ENCODE data around the gene OSBPL8. TPM values are rescaled to one million over a fixed set of nuclear protein-coding genes. Genes with fewer than 3 reads are reported as not detected.

The OSBPL8 gene
- total and polyA plus RNA-seq, 9 of the 15 experiments (the other 6 are each of a cell fraction or from before 2014, with no cell fraction given) = 17.4 to 82.7 (median 42.8) TPM

DNA sequence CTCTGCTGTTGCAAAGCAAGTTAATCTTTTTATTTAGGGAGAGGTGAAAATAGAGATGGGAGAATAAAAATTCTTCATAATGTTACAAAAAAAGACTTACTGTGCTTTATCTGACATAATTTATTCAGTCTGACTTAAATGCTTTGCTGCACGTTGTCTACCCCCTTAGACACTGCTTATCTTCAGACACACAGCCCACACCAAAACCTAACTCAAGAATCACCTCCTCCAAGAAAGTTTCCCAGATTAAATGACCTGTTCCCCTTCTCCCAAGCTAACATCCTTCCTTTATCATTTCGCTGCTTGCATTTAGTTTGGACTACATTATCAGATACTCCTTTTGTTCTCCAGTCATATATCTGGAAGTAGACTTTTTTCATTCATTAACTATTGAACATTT is 3.8 kb downstream of the OSBPL8 start:
- H3K36me3 ChIP-seq (ENCODE audit: control insufficient read depth, insufficient read depth, low read length) = no peaks in the 10 kb centered on the region; the same call in 2 of the 3 replicates
- H3K9me3 ChIP-seq (replicated peaks; ENCODE audit: control insufficient read depth, insufficient read depth, low read depth, low read length) = no peaks in the 10 kb centered on the region
- peaks cover 17 to 28% of the 10 kb centered on the region in 2 experiments for H3K4me1 ChIP-seq (replicated peaks in 1 of 2; ENCODE audit: control insufficient read depth in 2 of 2, insufficient read depth in 2 of 2, low read length in 2 of 2)
- no peaks in the 10 kb centered on the region for H3K9me1 ChIP-seq (ENCODE audit: control insufficient read depth, insufficient read depth, low read length)
- POLR2A ChIA-PET = interaction anchor here (1.1 to 1.5 kb wide), 2 partner anchors 19 to 23 kb away, joined by 3 read pairs; no protein-coding TSS in a partner anchor
- in situ Hi-C loops (cut with MboI) = no loop called here
- H4K20me1 ChIP-seq (replicated peaks; ENCODE audit: control insufficient read depth, insufficient read depth, low read length) = peaks cover 21% of the 10 kb centered on the region; the same call in 1 of the 2 replicates
- no peak overlapping the region for H3K9ac ChIP-seq (ENCODE audit: insufficient read depth in 1 of 2, low read depth in 2 of 2, low read length in 2 of 2)
- peaks cover 87% of the 10 kb centered on the region for H3K79me2 ChIP-seq (ENCODE audit: control insufficient read depth, insufficient read depth, low read length)
- TF ChIP-seq, protein P1, sequence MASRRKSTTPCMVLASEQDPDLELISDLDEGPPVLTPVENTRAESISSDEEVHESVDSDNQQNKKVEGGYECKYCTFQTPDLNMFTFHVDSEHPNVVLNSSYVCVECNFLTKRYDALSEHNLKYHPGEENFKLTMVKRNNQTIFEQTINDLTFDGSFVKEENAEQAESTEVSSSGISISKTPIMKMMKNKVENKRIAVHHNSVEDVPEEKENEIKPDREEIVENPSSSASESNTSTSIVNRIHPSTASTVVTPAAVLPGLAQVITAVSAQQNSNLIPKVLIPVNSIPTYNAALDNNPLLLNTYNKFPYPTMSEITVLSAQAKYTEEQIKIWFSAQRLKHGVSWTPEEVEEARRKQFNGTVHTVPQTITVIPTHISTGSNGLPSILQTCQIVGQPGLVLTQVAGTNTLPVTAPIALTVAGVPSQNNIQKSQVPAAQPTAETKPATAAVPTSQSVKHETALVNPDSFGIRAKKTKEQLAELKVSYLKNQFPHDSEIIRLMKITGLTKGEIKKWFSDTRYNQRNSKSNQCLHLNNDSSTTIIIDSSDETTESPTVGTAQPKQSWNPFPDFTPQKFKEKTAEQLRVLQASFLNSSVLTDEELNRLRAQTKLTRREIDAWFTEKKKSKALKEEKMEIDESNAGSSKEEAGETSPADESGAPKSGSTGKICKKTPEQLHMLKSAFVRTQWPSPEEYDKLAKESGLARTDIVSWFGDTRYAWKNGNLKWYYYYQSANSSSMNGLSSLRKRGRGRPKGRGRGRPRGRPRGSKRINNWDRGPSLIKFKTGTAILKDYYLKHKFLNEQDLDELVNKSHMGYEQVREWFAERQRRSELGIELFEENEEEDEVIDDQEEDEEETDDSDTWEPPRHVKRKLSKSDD (conservative IDR thresholded peaks at IDR 0.05; ENCODE audit: low read length) = no peak
- TF ChIP-seq EP300 (IDR thresholded peaks at IDR 0.05; ENCODE audit: low read length) = peak; percentile 38; the same call in 1 of the 2 replicates
- peak; percentile 60; the same call in 1 of the 2 replicates for TF ChIP-seq ARID1B (IDR thresholded peaks at IDR 0.05)
- TF ChIP-seq ZNF561 (CRISPR knock-in tag; conservative IDR thresholded peaks at IDR 0.05) = no peak
- peak; percentile 58 for TF ChIP-seq NCOR1 (IDR thresholded peaks at IDR 0.05)
- TF ChIP-seq U2AF2 (optimal IDR thresholded peaks at IDR 0.05; ENCODE audit: low read depth, low read length) = no peak
- TF ChIP-seq TCF3 (CRISPR knock-in tag; IDR thresholded peaks at IDR 0.05) = peak; percentile 19; the same call in 1 of the 2 replicates
- TF ChIP-seq CBFA2T2 (conservative IDR thresholded peaks at IDR 0.05) = peak; percentile 28
- TF ChIP-seq KDM1A (IDR thresholded peaks at IDR 0.05) = peak in 1 of 2 experiments; percentile 38; a peak in 1 of 4 replicates
- TF ChIP-seq CBFA2T3 (IDR thresholded peaks at IDR 0.05) = peak; percentile 75
- TF ChIP-seq TAL1 (IDR thresholded peaks at IDR 0.05) = peak; percentile 5; the same call in 1 of the 2 replicates
- peak overlapping the region; percentile 10; the same call in 2 of the 3 replicates for H3K27ac ChIP-seq (ENCODE audit: extremely low read depth, low read depth, low read length)
- no TSS peak for BruUV-seq (replicated peaks)
- intact Hi-C loops (cut with micrococcal nuclease) = loop anchor here (5.0 to 10.0 kb wide), 3 partner anchors 83 to 471 kb away; partner anchors contain the start of gene NAP1L1
- ATAC-seq = no peak
- no peak overlapping the region for H3K4me3 ChIP-seq
- 0% methylated on average over 2 of the region's 2 CpGs for WGBS (ENCODE audit: insufficient coverage, low coverage, missing lambda C conversion rate)
- no peak for FAIRE-seq
- CTCF ChIA-PET (ENCODE audit: low intra/inter-chr PET ratio) = no interaction called here
- H2AFZ ChIP-seq (ENCODE audit: low read depth, low read length) = no peak overlapping the region
- H3K27me3 ChIP-seq (ENCODE audit: control insufficient read depth in 2 of 2, insufficient read depth in 2 of 2, low read length in 2 of 2) = no peaks in the 10 kb centered on the region
- peak overlapping the region; percentile 21; the same call in 1 of the 2 replicates for H3K4me2 ChIP-seq (ENCODE audit: insufficient read depth, low read length)
- DNase-seq (ENCODE audit: extremely low read depth in 1 of 4, low spot score in 3 of 4) = peak in 2 of 4 experiments; percentile 26 to 58
